EH (cell line): ENCODE measurements around the gene IFI16.
A peak's percentile ranks its signal among the peaks of the same experiment; 100 is the strongest.
"Not testable (repeated sequence)": the region's sequence is repeated elsewhere in the genome, so short reads cannot be mapped to it uniquely, and the experiment has no call there.

Source experiments
- DNase-seq: peaks from one replicate; pipeline ENCODE4 v3.0.0-alpha.2; 2015; ENCODE audit warnings: low read depth

The IFI16 gene

DNA sequence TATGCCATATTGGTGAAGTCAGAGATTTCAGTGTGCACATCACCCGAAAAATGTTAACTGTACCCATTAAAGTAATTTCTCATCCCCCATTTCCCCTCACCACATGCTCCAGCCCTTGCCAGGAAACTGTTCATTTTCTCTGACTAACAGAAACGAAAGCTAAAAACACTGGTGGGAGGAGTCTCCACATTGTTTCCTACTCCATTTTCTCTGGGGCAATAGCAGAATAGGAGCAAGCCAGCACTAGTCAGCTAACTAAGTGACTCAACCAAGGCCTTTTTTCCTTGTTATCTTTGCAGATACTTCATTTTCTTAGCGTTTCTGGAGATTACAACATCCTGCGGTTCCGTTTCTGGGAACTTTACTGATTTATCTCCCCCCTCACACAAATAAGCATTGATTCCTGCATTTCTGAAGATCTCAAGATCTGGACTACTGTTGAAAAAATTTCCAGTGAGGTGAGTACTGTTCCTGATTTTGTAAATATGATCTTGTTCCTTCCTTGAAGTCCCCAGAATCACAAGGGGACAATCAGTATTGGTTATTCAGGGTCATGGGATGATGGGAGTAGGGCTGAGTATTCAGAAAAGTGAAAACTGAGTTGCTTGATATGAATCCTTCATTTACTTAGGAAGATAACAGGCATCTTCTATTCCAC, at the start of gene IFI16:
TSS of gene IFI16 (plus strand) at position 204 of the 658 bp plus-strand sequence. CDS start 4,774 bp downstream, outside the sequence.
- DNase-seq: peak; percentile 96

DNA sequence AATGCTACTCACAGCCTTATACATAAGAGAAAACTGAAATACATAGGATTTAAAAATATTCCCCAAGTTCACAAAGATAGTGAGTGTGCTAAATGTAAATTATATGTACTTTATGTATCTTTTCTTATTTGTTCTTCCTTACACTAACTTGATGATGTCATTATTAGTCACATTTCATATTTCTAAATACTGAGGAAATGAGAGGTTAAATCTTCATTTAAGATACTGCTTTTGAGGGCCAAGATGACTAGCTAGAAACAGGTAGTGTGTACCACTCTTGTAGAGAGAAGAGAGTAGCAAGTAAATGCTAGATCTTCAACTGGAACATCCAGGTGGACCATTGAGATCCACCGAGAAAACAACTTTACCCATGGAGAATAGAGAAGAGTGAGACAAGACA, 48.5 kb upstream of the IFI16 start:
- no peak for DNase-seq

GRCh38 chr1:158962983-158963382, 46.7 kb upstream of the IFI16 start:
- DNase-seq: no peak

GRCh38 chr1:158969166-158969565, 40.5 kb upstream of the IFI16 start:
- DNase-seq: no peak

- no peak for DNase-seq
Measured at GRCh38 chr1:158969855-158970254, 39.9 kb upstream of the IFI16 start.

GRCh38 chr1:158972841-158973240, 36.9 kb upstream of the IFI16 start:
- DNase-seq: no peak

- no peak for DNase-seq
Measured at GRCh38 chr1:158976219-158976618, 33.5 kb upstream of the IFI16 start.

DNA sequence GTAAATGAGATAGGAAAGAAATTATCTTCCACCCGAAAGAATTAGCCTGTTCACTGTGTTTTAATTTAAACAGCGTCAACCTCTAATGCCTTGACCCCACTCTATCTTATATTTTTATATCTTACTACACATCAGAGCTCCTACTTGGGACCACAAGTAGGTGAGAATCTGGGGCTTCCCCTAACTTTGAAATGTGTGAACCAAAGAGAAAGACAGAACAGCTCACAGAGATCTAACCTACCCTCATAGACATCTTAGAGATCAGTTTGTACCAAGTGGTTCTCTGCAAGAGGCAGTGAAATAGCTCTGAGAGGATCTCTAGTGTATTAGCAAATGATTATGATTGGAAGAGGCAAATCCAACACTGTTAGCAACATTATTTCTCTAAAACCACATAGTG, 31.0 kb upstream of the IFI16 start:
- DNase-seq: no peak

- DNase-seq: no peak
Measured at GRCh38 chr1:158979229-158979628, 30.5 kb upstream of the IFI16 start.

GRCh38 chr1:158983235-158983634, 26.5 kb upstream of the IFI16 start:
- DNase-seq: no peak

DNA sequence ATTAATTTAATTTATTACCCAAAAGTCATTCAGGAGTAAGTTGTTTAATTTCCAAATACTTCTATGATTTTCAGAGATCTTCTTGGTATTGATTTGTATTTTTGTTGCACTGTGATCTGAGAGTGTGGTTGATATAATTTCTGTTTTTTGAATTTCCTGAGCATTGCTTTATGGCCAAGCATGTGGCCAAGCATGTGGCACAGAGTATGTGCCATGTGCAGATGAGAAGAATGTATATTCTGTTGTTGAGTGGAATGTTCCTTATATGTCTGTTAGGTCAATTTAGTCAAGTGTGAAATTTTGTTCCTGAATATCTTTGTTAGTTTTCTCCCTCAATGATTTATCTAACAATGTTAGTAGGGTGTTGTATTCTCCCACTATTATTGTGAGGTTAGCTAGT, 25.3 kb upstream of the IFI16 start:
- no peak for DNase-seq

- DNase-seq: no peak
Measured at GRCh38 chr1:158989424-158989823, 20.3 kb upstream of the IFI16 start.

DNA sequence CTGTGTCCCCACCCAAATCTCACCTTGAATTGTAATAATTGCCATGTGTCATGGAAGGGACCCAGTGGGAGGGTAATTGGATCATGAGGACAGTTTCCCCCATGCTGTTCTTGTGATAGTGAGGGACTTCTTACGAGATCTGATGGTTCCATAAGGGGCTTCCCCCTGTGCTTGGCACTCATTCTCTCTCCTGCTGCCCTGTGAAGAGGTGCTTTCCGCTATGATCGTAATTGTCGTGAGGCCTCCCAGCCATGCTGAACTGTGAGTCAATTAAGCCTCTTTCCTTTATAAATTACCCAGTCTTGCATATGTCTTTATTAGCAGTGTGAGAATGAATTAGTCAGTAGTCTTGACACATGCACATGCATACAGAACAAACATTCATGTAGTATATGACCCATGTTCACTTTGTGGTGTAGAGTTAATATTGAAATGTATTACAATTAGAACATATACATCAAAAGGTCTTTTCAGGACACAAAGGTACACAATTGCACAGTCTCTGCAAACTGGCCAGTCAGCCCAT, 16.9 kb upstream of the IFI16 start:
- no peak for DNase-seq

DNA sequence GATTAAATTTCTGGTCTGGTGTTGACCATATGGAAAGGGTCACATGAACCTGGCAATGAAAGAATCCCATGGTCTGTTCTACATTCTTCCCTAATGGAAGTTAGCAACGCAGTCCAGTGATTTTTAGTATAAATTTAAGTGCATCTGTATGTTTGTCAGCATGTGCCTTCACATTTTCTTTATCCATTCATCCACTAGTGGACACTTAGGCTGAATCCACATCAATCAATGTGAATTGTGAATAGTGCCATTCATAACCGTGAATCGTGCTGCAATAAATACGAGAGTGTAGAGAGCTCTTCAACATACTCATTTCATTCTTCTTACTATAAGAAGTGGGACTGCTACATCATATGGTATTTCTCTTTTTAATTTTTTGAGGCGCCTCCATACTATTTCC, 12.7 kb upstream of the IFI16 start:
- no peak for DNase-seq

DNA sequence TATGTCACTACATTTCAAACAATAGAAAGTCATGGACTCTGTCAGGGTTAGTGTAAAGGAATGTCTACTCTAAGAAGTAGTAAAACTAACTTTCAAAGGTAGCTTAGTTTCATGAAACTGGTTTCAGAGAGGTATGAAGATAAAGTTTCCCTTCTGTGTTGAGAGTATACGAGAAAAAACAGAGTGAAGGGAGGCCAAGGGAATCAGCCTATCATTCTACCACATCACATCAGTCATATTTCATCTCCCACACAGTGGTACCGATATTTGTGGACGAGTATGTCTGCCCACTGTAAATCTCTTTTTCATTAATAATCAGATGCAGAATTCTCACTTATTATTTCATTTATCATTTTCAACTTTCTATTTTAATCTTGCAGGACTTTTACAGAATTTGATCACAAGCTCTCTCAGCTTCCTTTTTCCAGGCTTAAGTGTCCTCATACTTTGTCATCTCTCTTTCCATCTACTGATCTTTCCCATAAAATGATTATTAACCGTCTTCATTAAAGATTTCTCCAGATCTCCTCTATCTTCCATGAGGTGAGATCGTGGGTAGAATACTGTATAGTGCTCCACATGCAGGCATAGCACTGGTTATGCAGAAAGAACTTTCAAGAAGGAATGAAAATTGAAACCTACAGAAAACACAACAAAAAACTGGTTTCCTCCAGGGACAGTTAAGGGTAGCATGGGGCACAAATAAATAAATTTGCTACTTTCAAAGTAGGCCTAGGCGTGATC, 11.5 kb upstream of the IFI16 start:
- DNase-seq: no peak

GRCh38 chr1:158998781-158999161, 10.9 kb upstream of the IFI16 start:
- peak; percentile 68 for DNase-seq

DNA sequence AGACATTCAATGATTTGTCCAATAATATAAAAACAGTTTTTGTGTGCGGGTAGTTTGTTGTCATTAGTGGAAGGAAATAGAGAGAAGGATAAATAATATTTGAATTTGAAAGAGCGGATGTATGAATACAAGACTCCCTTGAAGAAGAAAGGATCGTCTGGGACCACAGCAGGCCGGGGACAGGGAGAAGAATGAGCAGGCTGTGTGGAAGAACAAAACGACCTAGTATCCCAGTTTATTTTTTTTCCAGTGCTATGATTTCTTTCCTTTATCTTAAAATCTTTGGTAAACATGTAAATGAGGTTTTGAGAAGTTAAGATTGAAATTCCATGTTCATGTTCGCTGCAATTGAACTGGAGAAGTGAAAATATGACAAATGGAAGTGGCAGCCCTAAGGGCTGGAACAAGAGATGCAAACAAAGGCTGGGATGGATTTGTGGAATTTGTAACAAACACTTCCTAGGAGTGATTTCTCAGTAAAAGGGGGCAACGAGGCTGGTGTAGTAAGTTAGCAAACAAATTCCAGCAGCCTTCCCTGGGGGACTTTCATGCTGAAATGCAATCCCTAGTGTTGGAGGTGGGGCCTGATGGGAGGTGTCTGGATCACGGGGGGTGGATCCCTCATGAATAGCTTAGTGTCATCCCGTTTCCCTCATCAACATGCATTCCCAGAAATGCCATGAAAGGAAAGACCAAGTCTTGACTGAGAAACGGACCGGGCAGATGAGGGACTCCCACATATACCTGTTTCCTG, 10.2 kb upstream of the IFI16 start:
- peak; percentile 98 for DNase-seq

- DNase-seq: no peak
Measured at GRCh38 chr1:159000070-159000409, 9.7 kb upstream of the IFI16 start.

DNA sequence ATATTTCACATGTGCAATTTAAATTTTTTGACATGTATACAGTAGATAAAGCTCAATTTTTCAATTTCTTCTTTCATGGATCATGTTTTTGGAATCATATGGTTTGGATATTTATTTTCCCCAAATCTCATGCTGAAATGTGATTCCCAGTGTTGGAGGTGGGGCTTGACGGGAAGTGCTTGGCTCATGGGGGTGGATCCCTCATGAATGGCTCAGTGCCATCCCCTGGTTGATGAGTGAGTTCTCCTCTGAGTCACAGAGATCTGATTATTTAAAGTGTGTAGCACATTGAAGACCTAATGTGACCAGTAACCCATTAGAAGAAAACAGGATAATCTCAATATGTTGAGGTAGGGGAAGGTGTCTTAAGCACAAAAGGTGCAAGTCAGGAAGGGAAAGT, 9.1 kb upstream of the IFI16 start:
- peak; percentile 95 for DNase-seq

GRCh38 chr1:159005161-159005560, 4.5 kb upstream of the IFI16 start:
- peak; percentile 57 for DNase-seq

- DNase-seq: peak; percentile 18
Measured at GRCh38 chr1:159005676-159006075, 4.0 kb upstream of the IFI16 start.

DNA sequence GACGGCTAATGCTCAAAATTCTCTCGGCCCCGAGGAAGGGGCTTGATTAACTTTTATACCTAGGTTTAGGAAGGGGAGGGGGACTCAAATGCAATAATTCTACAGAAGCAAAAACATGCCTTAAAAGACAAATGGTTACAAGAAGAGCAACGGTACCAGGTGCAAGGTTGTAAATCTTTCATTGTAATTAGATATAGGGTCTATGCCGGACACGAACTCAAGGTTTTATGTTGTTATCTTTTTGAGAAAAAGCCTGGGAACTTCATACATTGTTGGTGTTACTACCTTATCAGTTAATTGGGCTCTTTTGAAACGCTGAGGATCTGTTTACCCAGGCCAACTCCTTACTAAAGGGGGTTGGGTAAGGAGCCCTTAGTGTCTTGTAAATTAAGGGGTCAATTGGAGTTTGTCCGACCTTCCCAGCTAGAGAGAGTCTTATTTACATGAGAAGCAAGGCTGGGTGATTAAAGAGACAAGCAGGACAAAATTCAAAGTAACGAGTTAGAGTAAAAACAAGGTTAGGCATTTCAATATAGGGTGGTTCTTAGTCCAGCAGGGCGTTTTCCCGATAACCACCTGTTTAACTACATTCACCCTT, 3.4 kb upstream of the IFI16 start:
- not testable (repeated sequence) for DNase-seq

- DNase-seq: no peak
Measured at GRCh38 chr1:159007726-159008125, 2.0 kb upstream of the IFI16 start.
